ENCODE results near the gene GNAS-AS1.

Gene GNAS-AS1

DNA sequence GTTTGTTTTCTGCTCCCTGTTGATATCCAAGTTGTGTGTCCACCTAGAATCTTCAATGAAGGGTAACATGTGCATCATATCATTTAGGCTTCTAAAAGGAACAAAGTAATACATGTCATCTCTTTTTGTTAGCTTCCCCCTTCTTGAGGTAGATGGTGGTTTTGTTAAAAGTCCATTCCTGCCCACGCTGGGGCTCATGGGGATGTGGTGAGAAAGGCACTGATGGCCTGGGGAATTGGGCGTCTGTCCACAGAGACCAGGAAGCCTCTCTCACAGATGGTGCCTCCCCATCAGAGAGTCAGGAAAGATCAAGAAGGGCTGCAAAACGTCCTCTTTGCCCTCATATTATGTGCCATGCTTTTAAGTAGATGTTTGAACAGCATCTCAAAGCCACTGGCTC, 34.3 kb upstream of the GNAS-AS1 start:
- no peak for FAIRE-seq

DNA sequence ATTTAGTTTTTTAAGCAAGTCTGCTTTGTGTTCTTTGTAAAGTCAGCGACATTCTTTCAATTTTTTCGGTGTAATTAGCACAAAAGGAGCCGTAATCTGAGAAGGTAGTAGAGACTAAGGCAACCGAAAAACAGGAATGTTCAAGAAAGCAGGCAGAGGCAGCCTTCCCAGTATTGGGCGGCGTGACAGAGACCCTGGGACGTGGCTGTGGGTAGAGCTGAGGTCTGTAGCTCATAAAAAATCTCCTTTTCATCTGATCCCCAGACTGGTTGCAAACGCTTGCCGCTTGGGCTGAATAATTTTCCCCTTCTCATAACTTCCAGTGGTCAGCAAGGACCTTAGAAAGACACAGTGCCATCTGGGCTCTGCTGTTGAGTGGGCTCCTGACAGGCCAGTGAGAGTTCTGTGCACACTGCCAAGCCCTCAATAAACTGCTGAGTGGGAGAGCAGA, 32.6 kb upstream of the GNAS-AS1 start:
- no peak for FAIRE-seq

DNA sequence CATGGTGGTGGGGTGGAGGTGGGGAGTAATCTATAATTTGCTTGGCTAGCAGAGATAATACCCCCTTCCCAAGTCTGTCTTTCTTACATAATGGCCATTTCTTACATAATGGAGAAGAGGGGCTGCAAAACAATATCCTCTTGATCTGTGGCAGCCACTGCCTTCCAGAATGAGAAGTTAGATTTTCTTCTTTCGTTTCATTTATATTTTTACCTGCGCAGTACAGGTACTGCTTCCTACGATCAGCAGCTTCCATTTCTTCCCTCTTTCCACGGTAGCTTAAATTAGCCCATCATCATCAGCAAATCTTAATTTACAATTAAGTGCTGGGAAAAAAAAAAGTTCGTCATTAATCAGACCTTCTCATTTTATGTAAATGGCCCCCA, 32.0 kb upstream of the GNAS-AS1 start:
- no peak for FAIRE-seq

DNA sequence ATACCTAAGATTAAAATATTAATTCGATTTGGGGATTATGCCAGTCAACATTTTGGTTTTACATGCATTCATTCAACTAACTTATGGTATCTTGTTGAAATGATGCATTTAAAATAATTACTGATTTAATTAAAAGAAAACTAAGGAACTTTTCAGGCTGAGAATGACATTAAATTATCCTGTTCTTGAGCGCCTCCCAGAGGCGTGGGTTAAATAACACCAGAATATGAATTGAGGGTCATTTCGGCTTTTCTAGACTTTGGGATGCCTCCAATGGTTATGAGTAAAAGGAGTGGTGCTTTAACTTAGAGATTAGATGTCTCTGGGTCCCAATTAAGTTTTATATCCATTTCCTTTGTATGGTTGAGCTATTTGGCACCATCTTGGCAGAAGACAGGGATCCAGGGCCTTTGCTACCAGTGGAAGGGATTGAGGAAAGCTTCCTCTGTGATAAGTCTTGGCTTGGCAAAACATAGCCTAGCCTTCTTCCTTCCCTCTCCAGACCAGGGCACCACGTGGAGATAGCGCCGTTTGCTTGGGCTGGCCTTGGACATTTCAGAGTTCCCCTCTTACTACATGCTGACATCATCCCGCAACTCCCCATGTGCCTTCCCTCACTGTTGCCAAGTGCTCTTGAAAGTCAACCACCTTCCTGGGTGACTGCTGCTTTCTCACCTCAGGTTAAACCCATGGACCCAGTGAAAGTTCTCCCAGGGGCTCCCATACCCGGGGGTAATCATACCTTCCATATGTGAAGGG, 30.5 kb upstream of the GNAS-AS1 start:
- FAIRE-seq: no peak

DNA sequence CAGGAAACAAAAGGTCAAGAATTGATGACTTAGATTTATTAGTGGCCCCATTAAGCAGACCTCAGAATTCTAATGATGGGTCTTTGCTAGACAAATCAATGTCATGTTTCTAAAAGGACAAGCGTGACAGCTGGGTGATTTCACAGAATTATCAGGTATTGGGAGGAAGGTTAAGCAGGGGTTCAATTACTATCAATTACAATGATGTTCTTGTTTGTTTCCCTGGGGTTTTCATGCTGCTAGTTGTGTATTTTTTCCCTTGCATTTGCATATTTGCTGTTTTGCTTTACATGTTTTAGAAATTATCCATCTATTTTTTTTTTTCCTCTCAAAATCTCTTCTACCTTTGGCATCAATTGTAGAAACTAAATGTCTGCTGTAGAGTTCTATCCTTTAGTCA, 29.7 kb upstream of the GNAS-AS1 start:
- FAIRE-seq: no peak

DNA sequence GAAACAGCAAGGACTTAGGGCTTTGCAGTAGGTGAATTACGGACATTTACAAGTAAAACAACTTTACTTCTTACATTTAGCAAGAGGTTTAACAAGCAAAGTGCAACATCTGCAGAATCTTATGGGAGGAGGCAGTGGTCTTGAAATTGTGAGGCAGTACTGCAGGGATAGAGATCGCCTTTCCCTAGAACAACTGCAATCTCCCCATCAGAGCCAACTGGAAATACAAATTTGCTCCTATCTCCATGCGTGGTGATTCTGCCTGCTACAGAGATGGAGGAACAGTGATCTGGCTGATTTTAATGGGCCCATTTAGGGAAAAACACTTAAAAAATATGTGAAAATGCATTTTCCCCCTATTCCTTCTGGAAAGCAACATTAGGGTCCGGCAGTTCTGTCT, 27.7 kb upstream of the GNAS-AS1 start:
- FAIRE-seq: no peak

DNA sequence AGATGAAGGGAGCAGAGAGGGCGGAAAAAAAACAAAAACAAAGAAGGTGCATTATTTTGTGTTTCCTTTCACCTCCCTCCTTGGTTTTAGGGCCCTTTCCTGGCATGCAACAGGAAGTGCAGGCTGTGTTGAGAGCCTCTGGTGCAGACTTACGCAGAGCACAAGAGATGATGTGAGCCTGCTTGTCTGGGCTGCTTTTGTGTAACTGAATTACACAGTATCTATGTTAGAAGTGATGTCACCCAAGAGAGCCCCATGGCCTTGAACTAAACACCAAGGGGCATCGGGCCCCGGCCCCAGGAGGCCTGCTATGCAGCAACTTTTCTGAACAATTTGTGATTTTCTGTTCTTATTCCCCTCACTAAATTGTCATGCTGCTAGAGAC, 27.3 kb upstream of the GNAS-AS1 start:
- FAIRE-seq: no peak

DNA sequence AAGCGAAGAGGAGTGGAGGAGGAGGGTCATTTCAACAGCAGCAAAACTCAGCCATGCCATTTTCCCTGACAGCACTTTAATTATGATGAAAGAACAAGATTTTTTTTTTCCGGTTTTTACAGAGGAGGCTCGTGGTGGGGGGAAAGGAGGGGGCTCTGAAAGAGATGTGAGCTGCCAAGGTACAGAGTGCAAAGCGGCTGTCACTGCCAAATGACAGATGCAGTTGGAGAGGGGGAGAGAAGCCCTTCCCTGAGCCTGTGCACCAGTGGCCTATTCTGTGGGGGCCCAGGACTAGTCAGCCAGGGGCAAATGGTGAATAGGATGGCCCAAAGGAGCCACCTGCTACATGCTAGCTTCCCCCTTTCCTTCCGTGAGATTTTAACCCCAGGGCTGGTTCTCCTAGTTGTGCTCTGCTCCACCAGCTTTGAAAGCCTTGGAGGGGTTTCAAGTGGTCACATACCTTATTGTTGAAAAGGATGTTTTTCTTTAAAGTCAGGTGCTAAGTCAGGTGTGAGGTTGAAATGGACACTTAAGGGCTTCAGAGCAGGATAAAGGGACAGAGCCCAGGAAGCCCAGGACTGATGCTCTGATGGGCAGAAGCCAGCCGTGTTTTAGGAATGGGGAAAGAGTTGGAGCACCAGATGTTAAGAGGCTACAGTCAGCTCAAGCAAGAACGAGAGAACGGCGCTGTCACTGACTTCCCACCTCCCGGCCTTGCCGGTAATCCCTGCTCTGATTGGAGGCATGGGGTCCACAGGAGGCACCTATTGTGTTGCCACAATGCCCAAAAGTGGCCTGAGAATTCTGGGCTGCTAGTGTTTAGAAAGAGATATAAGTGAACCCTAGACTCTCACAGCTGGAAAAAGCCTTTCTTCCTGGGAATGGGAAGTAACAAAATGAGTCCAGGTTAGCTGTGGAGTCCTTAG, 26.6 kb upstream of the GNAS-AS1 start:
- FAIRE-seq: no peak

DNA sequence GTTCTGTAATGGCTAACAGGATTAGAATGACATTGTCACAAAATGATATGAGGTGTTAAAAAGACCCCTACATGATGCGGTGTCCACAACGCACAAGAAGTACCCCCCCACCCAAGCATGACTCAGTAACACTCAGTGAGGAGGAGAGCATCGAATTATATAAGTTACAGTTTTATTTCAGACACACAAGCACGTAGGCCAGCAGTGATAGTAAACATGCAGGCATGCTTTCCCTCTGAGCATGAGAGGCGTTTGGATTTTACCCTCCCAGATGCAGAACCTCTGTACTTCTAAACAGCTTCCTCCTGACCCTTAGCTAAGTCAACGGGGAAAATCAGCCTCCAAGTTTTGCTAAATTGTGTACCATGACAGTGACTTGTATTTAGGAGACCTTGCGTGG, 25.7 kb upstream of the GNAS-AS1 start:
- FAIRE-seq: no peak

DNA sequence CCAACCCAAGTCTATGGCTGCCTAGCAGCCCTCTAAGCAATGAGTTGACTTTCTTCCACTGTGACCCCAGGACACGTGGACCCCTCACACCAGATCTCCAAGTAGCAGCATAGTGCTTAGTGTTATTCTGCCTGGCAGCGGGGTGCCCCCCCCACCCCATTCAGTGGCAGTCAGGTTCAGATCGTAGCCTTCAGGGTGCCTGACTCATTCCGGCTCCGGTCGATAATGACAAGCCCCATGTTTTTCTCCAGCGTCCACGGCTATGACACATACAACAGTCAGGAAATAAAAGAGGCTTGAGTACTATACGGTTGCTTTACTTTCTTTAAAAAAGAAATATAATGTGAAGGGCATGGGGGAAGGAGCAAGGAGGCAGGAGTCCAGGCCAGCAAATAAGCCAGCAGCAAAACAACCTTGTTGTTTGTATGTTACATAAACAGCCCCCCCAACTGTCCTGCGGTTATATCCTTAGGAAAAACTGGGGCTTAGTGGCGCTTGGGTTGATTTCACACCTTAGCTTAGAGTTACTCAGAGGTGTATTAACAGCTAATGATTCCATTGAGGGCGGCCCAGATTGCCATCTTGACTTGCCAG, 24.9 kb upstream of the GNAS-AS1 start:
- FAIRE-seq: no peak

DNA sequence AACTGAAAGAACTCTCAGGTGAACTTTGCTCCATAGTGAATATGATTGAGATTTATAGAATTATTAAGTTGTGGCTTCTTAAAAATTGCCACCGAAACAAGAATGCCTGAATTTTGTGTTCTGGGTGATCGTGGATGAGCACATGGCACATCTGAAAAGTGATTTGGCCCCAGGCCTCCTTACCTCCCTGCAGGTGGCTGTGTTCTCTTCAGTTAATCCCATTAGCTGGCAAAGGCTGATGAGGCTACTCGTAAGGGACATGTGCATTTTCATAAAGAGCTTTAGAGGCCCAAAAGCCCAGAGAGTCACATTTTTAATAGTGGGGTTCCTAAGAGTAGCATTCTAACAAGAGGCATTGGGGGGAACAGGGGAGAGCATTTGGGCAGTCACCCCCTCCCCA, 24.4 kb upstream of the GNAS-AS1 start:
- no peak for FAIRE-seq

DNA sequence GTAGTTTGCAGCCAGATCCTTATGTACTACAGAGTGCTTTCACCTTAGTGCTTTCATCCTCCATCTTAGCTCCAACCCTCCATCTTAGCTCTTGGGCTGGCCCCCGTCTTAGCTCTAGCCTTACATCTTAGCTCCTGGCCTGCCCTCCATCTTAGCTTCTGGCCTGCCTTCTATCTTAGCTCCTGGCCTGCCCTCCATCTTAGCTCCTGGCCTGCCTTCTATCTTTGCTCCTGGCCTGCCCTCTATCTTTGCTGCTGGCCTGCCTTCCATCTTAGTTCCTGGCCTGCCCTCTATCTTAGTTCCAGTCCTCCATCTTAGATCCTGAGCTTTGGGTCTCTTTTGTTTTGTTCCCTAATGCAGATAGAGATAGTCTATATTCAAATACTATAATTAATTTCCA, 23.8 kb upstream of the GNAS-AS1 start:
- no peak for FAIRE-seq

DNA sequence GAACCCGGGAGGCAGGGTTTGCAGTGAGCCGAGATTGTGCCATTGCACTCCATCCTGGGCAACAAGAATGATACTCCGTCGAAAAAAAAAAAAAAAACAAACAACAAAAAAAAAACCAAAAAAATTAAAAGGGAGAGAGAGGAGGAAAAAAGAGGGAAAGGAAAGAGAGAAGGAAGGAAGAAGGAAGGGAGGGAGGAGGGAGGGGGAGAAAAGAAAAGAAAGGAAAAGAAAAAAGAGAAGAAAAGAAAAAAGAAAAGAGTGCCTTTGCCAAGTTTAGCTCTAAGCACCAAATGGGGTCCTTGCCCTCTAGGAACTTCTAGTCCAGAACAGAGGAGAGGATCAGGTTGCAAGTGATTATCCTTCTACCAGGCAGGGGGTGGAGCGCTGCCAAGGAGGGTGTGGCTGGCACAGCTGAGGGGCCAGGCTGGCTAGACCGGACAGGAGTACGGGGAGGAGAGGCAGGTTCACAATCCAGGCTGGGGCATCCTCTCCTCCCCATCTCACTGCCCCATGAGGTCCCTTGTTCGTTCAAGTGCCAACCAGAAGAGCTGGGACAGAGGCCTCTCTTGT, 20.9 kb upstream of the GNAS-AS1 start:
- FAIRE-seq: no peak

DNA sequence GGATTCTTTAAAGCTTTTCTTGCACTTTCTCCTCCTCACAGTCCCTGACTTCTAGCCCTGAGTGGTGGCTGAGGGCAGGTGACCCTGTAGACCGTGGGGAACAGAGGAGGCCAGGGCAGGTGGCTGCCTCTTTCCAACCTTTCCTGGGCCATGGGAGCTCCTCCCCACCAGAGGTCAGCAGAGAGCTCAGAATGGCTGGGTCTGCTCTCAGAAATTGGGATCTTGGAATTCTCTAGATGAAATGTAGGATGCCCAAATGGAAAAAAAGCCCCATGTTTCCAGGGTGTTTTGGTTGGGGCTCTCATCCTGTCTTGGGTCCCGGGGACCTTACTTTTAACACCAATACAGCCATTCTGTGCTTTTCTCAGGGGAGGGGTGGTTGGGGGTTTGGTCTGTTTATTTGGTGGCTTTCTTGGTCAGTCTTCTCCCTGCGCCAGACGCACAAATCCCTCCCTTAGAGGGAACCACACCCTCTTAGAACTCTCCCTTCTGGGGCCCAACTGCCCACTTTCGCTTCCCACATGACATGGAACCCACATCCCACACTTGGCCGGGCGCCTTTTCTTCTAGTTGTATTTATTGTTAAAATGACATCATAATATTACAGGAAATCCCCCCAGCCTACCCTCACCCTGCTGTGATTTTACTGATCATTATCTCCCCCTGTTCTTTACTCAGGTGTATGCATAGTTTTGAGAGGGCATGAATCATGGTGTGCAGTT, 19.8 kb upstream of the GNAS-AS1 start:
- FAIRE-seq: no peak

DNA sequence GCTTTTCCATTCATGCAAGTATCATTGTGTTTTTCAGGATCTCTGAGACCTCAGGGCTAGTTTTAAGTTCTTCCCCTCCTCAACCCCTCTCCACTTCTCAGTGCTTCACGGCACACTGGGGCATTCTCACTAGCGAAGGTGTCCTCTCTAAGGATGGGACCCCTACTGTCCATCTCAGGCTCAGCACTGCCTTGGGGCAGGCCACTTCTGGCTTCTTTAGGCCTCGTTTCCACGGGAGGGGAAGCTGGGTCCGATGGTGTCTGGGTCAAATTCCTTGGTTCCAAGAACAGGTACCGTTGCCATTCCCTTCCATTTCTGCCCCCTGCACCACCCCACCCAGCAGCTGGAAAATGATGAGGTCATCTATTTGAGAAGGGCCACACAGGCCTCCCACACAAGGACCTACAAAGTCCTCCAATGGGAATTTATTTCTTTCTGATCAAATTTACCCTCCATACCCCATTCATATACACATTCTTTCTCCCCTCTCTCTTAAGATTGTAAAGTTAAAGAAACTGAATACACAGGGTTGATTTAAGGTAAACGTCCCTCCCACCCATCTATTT, 19.0 kb upstream of the GNAS-AS1 start:
- FAIRE-seq: no peak

DNA sequence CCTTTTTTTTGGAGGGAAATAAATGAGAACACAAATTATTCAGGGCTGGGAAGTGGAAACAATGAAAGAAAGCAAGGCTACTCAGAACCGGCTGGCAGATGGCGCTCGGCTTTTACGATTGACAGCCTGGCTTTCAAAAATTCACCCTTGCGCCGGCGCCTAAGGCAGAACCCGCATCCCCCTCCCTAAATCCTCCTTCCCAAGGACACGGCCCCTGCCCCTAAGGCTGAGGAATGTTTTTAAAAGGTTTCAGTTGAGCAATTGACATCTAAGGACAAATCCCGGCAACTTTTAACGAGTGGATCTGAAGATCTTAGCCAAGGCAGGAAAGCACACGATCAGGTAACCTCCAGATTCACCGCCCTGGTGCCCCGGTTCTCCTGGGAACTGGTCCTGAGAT, 18.1 kb upstream of the GNAS-AS1 start:
- FAIRE-seq: no peak

DNA sequence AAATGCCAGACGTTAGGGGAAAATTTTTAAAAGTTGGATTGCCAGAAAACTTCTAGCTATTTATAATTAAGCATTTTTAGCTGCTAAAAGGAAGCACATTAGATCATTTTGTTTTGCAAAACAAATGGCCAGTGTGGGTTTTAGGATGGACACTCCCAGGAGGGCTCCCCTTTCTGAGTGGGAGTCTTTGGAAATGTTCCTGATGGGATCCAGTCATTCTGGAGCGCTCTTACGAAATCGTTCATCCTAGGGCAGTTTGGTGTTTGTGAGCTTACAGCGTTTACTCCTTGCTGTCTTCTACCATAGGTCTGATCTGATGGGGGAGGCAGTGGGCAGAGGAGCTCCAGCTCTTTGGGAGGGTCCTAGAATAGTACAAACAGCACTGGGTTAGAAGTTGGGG, 16.5 kb upstream of the GNAS-AS1 start:
- FAIRE-seq: no peak

DNA sequence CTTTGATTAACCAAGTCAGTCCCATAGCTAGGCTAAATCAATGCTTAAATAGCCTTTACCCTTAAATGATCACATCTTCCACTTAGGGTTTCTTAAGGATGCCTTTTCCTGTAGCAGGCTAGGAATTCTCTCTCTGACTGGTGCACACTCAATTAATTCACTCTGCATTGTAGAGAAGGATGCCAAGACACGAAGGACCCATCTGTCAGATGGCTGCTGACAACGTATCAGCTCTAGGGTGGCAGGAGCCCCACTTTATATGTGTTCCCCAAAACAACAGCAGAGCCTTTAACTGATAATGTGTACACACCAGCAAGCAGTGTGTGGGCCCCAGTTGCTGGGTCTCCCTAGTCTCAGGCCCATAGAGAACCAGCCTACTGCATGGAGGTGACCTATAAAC, 15.1 kb upstream of the GNAS-AS1 start:
- FAIRE-seq: no peak

DNA sequence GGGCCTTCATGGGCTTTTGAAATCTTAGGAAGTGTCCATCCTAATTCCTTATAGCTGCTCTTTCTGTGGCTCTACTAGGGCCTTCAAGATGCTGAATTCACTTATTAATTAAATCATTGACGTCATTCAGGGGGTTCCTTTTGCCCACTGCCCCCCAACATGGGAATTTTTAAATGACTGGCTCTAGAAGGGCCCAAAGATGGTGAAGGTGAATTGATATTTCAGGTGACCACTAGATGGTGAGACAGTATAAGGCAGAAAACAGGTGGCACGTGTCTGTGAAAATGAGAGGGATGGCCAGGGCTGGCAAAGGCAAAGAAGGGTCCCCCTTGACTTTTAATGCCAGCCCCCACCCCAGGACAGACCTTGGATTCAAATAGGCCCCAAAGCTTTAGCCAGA, 13.6 kb upstream of the GNAS-AS1 start:
- FAIRE-seq: no peak

DNA sequence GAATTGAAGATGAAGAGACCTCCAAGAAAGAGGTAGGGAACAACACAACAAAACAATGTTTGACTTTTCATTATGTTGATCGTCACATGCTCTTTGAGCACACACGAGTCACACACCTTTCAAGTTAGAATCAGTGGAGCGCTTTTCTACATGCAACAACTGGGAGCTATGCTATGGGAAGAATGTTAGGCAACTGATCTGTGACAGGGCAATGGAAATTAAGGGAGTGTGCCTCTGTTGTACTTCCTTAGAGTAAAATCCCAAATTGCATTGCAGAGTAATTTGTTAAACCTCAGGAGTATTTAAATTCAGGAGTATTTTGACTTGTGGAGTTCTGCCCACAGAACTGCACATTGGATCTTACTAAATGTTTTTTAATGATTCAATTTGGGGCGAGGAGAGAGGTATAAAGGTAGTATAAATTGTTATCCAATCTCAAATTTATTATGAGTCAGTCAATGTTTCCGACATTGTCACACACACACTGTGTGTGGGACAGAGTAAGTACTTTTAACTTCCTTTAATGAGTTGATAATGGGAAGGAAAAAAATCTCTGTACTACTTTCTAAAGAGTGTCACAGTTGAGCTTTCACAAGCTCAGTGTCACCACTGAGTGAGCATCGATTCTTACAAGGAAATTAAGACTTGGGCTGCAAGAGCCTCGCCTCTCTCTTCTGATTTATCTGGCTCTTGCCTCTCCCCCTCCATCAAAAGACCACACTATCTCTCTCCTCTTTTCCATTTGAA, 12.5 kb upstream of the GNAS-AS1 start:
- FAIRE-seq: no peak

DNA sequence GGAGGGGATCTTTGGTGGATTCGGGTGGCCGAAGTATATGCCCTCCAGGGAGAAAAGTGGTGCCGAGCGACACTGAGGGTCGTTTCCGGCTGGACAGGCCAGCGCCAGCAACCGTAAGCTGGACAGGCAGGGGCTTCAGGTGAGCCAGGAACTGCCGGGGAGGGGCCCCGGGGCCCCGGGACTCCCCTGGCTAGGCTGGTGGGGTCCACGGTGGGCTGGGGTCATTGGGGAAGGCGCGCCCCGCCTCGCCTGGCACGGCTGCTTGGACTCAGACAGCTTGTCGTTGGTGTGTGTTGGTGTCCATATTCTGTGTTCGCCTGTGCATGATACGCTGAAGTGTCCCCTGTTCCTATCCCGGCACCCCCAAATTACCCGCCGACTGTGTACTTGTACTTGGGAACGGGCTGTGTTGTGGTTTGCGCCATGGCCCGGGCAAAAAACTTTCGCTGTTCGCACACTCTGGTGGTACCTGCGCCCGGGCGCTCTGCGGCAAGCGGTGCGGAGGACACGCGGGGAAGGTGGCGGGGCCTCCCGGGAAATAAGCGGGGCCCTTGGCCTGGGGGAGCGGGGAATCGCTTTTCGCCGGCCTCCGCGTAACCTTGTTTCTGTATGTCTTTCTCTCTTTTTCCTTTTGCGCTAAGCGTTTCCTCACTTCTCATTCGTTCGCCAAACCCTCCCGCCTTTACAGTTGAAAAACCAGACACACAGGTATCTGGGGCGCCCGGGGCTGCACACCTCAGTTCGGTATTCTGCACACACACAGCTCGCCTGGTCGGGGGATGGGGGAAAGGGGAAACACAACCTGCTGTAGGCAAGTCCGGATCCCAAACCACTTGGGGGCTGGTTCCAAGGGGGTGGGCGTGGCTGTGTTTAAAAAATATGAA, 5.0 kb upstream of the GNAS-AS1 start:
- no peak for FAIRE-seq
